GM23248 (cell line): ENCODE data around the gene NEUROD2. TPM values are rescaled to one million over a fixed set of nuclear protein-coding genes. Genes with fewer than 3 reads are reported as not detected.

ENCODE experiments used
- DNase-seq: peaks from one replicate; pipeline ENCODE4 v3.0.0-alpha.2; 2015
- H2AFZ ChIP-seq: fragments of 200-600 bp; sonication (generic); 2 replicates; pipeline ENCODE4 v1.6.1; 2016; ENCODE audit warnings: antibody characterized with exemption
- H3F3A ChIP-seq: fragments of 200-600 bp; sonication (generic); 2 replicates; pipeline ENCODE4 v1.6.1; 2016; ENCODE audit warnings: mild to moderate bottlenecking, antibody characterized with exemption, mixed run types; ENCODE audit not compliant: insufficient read depth
- H3K27ac ChIP-seq: fragments of 200-600 bp; sonication (generic); 2 replicates; pipeline ENCODE4 v1.5.1; 2016; ENCODE audit warnings: mild to moderate bottlenecking
- H3K27me3 ChIP-seq: fragments of 200-600 bp; sonication (generic); replicated peaks from 2 replicates; pipeline ENCODE4 v1.6.1; 2016; ENCODE audit warnings: mild to moderate bottlenecking; ENCODE audit not compliant: insufficient read depth
- H3K36me3 ChIP-seq: fragments of 200-600 bp; sonication (generic); 2 replicates; pipeline ENCODE4 v1.6.1; 2016; ENCODE audit warnings: low read depth, mild to moderate bottlenecking
- H3K4me1 ChIP-seq: fragments of 200-600 bp; sonication (generic); 2 replicates; pipeline ENCODE4 v1.6.1; 2016; ENCODE audit warnings: mild to moderate bottlenecking; ENCODE audit not compliant: insufficient read depth
- H3K4me2 ChIP-seq: fragments of 200-600 bp; sonication (generic); one replicate; pipeline ENCODE4 v1.6.1; 2016; ENCODE audit warnings: mild to moderate bottlenecking; ENCODE audit not compliant: unreplicated experiment
- H3K4me3 ChIP-seq: fragments of 200-600 bp; sonication (generic); 2 replicates; pipeline ENCODE4 v1.5.1; 2016; ENCODE audit warnings: mild to moderate bottlenecking
- H3K79me2 ChIP-seq: fragments of 200-600 bp; sonication (generic); 2 replicates; pipeline ENCODE4 v1.6.1; 2016; ENCODE audit warnings: mild to moderate bottlenecking; ENCODE audit not compliant: insufficient read depth
- H3K9ac ChIP-seq: fragments of 200-600 bp; sonication (generic); 2 replicates; pipeline ENCODE4 v1.6.1; 2016; ENCODE audit warnings: mild to moderate bottlenecking
- H3K9me2 ChIP-seq: fragments of 200-600 bp; sonication (generic); 2 replicates; pipeline ENCODE4 v1.6.1; 2016; ENCODE audit warnings: mixed run types, mild to moderate bottlenecking, moderate library complexity; ENCODE audit not compliant: insufficient read depth
- H3K9me3 ChIP-seq: fragments of 200-600 bp; sonication (generic); one replicate; pipeline ENCODE4 v1.6.1; 2017; ENCODE audit warnings: low read depth
- H4K20me1 ChIP-seq: fragments of 200-600 bp; sonication (generic); 2 replicates; pipeline ENCODE4 v1.6.0; 2016; ENCODE audit not compliant: insufficient read depth
- EZH2 ChIP-seq: fragments of 200-600 bp; sonication (generic); IDR thresholded peaks from 2 replicates; pipeline ENCODE4 v1.6.1; 2018; ENCODE audit warnings: antibody characterized with exemption, mild to moderate bottlenecking; ENCODE audit not compliant: insufficient read depth, poor library complexity, severe bottlenecking
- EZH2phosphoT487 ChIP-seq: fragments of 200-600 bp; sonication (generic); IDR thresholded peaks from 2 replicates; pipeline ENCODE4 v1.6.1; 2018; ENCODE audit warnings: antibody characterized with exemption, moderate library complexity, mild to moderate bottlenecking, low read depth; ENCODE audit not compliant: insufficient read depth
- WGBS, 2 experiments: methylation state at CpG; one replicate each; pipeline ENCODE4 v1.1.6; 2015 to 2017; ENCODE audit warnings: low lambda C conversion rate in 2 of 2, low coverage in 1 of 2; ENCODE audit errors: missing lambda C conversion rate in 2 of 2; 5-methylcytosine and 5-hydroxymethylcytosine counted together
- in situ Hi-C: fragments of 300-500 bp; cut with MboI; formaldehyde crosslinking; loops from 2 replicates; pipeline ENCODE4 v1.15.0; 2020
- polyA plus RNA-seq: library from polyadenylated mRNA; unstranded; fragments of >200 nt; fragmentation: Nextera tagmentation; extraction: Ambion mirVana; gene quantifications from 2 replicates; pipeline ENCODE4 v1.2.1, GENCODE V29; 2016
- total RNA-seq: library from RNA; depleted of rRNA; stranded (reverse); fragments of >200 nt; shearing (Covaris generic); gene quantifications from 2 replicates; pipeline ENCODE4 v1.2.3, GENCODE V29; 2014

NEUROD2 gene
- total and polyA plus RNA-seq, 2 experiments from 2014 or later = not detected

GRCh38 chr17:39629898-39630297, 22.2 kb upstream of the NEUROD2 start:
- TF ChIP-seq EZH2phosphoT487 (no peak), EZH2 (no peak)
- H3K9ac ChIP-seq = no peak overlapping the region
- no peak overlapping the region for H2AFZ ChIP-seq
- peaks cover 44% of the 10 kb centered on the region for H3K27me3 ChIP-seq
- WGBS, 2 experiments = 69 to 73% methylated on average over 12 of the region's 12 CpGs
- H3K9me3 ChIP-seq = no peaks in the 10 kb centered on the region
- no peaks in the 10 kb centered on the region for H3K9me2 ChIP-seq
- no peak for DNase-seq
- H3K27ac ChIP-seq = no peak overlapping the region
- in situ Hi-C loops = loop anchor here (10.0 kb wide), 1 partner anchor 125 kb away; no protein-coding TSS in a partner anchor
- no peaks in the 10 kb centered on the region for H4K20me1 ChIP-seq
- no peaks in the 10 kb centered on the region for H3F3A ChIP-seq
- H3K4me1 ChIP-seq = no peaks in the 10 kb centered on the region
- no peaks in the 10 kb centered on the region for H3K79me2 ChIP-seq
- H3K4me3 ChIP-seq = no peak overlapping the region
- H3K4me2 ChIP-seq = no peak overlapping the region
- no peaks in the 10 kb centered on the region for H3K36me3 ChIP-seq

GRCh38 chr17:39629494-39629880, 21.8 kb upstream of the NEUROD2 start:
- Histone ChIP-seq H3K79me2 (no peaks in the 10 kb centered on the region), H2AFZ (no peak overlapping the region), H3K9me3 (no peaks in the 10 kb centered on the region), H3K27ac (no peak overlapping the region), H3K9ac (no peak overlapping the region), H3K4me2 (no peak overlapping the region), H3F3A (no peaks in the 10 kb centered on the region), H4K20me1 (no peaks in the 10 kb centered on the region), H3K27me3 (peaks cover 44% of the 10 kb centered on the region), H3K4me3 (no peak overlapping the region), H3K4me1 (no peaks in the 10 kb centered on the region), H3K36me3 (no peaks in the 10 kb centered on the region), H3K9me2 (no peaks in the 10 kb centered on the region)
- in situ Hi-C loops = loop anchor here (10.0 kb wide), 1 partner anchor 125 kb away; no protein-coding TSS in a partner anchor
- TF ChIP-seq EZH2 = no peak
- TF ChIP-seq EZH2phosphoT487 = no peak
- WGBS, 2 experiments = 75 to 76% methylated on average over 3 of the region's 3 CpGs
- DNase-seq = no peak

GRCh38 chr17:39628655-39629493, 21.2 kb upstream of the NEUROD2 start:
- Histone ChIP-seq H3K79me2 (no peaks in the 10 kb centered on the region), H3F3A (no peaks in the 10 kb centered on the region), H3K9me2 (no peaks in the 10 kb centered on the region), H3K27ac (no peak overlapping the region), H3K9me3 (no peaks in the 10 kb centered on the region), H3K4me2 (no peak overlapping the region), H3K9ac (no peak overlapping the region), H3K27me3 (peaks cover 44% of the 10 kb centered on the region), H3K4me1 (no peaks in the 10 kb centered on the region), H3K36me3 (no peaks in the 10 kb centered on the region), H3K4me3 (no peak overlapping the region), H4K20me1 (no peaks in the 10 kb centered on the region), H2AFZ (no peak overlapping the region)
- TF ChIP-seq EZH2 = no peak
- no peak for TF ChIP-seq EZH2phosphoT487
- DNase-seq = no peak
- in situ Hi-C loops = loop anchor here (10.0 kb wide), 1 partner anchor 126 kb away; no protein-coding TSS in a partner anchor
- 39 to 40% methylated on average over 10 of the region's 10 CpGs for WGBS, 2 experiments

GRCh38 chr17:39627712-39628516, 20.2 kb upstream of the NEUROD2 start:
- no peak for TF ChIP-seq EZH2
- TF ChIP-seq EZH2phosphoT487 = no peak
- Histone ChIP-seq H2AFZ (no peak overlapping the region), H3K4me1 (no peaks in the 10 kb centered on the region), H3K9me2 (no peaks in the 10 kb centered on the region), H3K27ac (no peak overlapping the region), H3K9ac (no peak overlapping the region), H3K79me2 (no peaks in the 10 kb centered on the region), H3K4me3 (no peak overlapping the region), H3K4me2 (no peak overlapping the region), H3K27me3 (peaks cover 44% of the 10 kb centered on the region), H3K9me3 (no peaks in the 10 kb centered on the region), H3F3A (no peaks in the 10 kb centered on the region), H4K20me1 (no peaks in the 10 kb centered on the region), H3K36me3 (no peaks in the 10 kb centered on the region)
- 40 to 69% methylated on average over 8 to 15 of the region's 16 CpGs for WGBS, 2 experiments
- no peak for DNase-seq
- in situ Hi-C loops = loop anchor here (10.0 kb wide), 1 partner anchor 127 kb away; no protein-coding TSS in a partner anchor
